ENCODE results near the gene PIP4K2C. TPM values are rescaled to one million over a fixed set of nuclear protein-coding genes. Genes with fewer than 3 reads are reported as not detected.

PIP4K2C gene
- total RNA-seq, 1 experiment from 2014 or later: 37.1 TPM

DNA sequence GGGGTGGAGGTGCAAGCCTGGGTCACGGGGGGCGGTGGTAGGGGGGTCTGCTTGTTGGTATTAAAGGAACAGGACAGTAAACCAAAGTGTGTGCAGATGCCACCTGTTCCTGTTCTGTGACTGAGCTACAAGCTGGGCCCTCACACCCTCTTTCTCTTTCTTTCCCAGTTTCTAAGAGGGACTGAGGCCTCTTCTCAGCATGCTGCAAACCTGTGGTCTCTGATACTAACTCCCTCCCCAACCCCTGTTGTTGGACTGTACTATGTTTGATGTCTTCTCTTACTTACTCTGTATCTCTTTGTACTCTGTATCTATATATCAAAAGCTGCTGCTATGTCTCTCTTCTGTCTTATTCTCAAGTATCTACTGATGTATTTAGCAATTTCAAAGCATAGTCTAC lies 6.9 kb upstream of the PIP4K2C start:
- Mint-ChIP-seq H3K9me3 (no peaks in the 10 kb centered on the region), H3K4me1 (peaks cover 0 to 2% of the 10 kb centered on the region in 2 experiments; a peak in 1 of 4 replicates), H3K27me3 (ENCODE audit: low read depth) (no peaks in the 10 kb centered on the region), H3K27ac (no peak overlapping the region), H3K4me3 (peak overlapping the region in 1 of 2 experiments; percentile 1; a peak in 1 of 5 replicates), H3K36me3 (ENCODE audit: insufficient read depth in 1 of 3, low read depth in 3 of 3) (peaks cover 16 to 45% (median 34%) of the 10 kb centered on the region in 3 experiments)
- no peak overlapping the region for H3K18ac ChIP-seq (ENCODE audit: insufficient read length, low read depth, low read length)
- H3K4me2 ChIP-seq (ENCODE audit: insufficient read depth, insufficient read length, low read length): no peak overlapping the region
- no peaks in the 10 kb centered on the region for H3K27me3 ChIP-seq (ENCODE audit: insufficient read depth, low read length)
- no peak for DNase-seq
- no peak overlapping the region for H3T11ph ChIP-seq (ENCODE audit: low read length)
- TF ChIP-seq CTCF (conservative IDR thresholded peaks at IDR 0.05): no peak
- no peak overlapping the region for H3K4ac ChIP-seq (ENCODE audit: low read depth, low read length)
- H3K14ac ChIP-seq (ENCODE audit: insufficient read depth, low read length): no peak overlapping the region
- no peak overlapping the region for H3K27ac ChIP-seq (ENCODE audit: insufficient read length, low read depth, low read length)
- no peak overlapping the region for H4K8ac ChIP-seq (replicated peaks; ENCODE audit: insufficient read length, low read depth, low read length)
- no peak overlapping the region for H2BK20ac ChIP-seq (ENCODE audit: low read depth, low read length, poor library complexity, severe bottlenecking)
- no peak overlapping the region for H2BK120ac ChIP-seq (ENCODE audit: low read depth, low read length, poor library complexity, severe bottlenecking)
- H2BK15ac ChIP-seq (ENCODE audit: low read depth, low read length): no peak overlapping the region
- no peaks in the 10 kb centered on the region for H3K79me1 ChIP-seq (ENCODE audit: insufficient read depth, low read depth, low read length, poor library complexity, severe bottlenecking)
- no peak overlapping the region for H2BK12ac ChIP-seq (ENCODE audit: insufficient read length, low read depth, low read length)
- no CpG with 5 or more reads among the region's 2 CpGs for WGBS (ENCODE audit: extremely low coverage, insufficient read length, low lambda C conversion rate)
- H2AFZ ChIP-seq (ENCODE audit: low read length): no peak overlapping the region
- no peak overlapping the region for H2BK5ac ChIP-seq (ENCODE audit: insufficient read length, low read length)
- H4K20me1 ChIP-seq (ENCODE audit: control insufficient read depth, insufficient read depth, insufficient read length): no peaks in the 10 kb centered on the region
- H4K91ac ChIP-seq (ENCODE audit: insufficient read length, low read depth, low read length): no peak overlapping the region
- no peak overlapping the region for H3K56ac ChIP-seq (ENCODE audit: insufficient read length, low read depth, low read length)
- H4K5ac ChIP-seq (ENCODE audit: insufficient read length, low read depth, low read length): no peak overlapping the region
- no peaks in the 10 kb centered on the region for H3K23me2 ChIP-seq (ENCODE audit: insufficient read length, low read depth, low read length, poor library complexity, severe bottlenecking)
- H3K79me2 ChIP-seq (ENCODE audit: insufficient read depth, low read length): no peaks in the 10 kb centered on the region
- no peak overlapping the region for H3K9ac ChIP-seq (ENCODE audit: extremely low read depth, insufficient read length, low read length)
- no peaks in the 10 kb centered on the region for H3K9me3 ChIP-seq (ENCODE audit: control insufficient read depth, low read depth, low read length)
- H3K4me1 ChIP-seq (ENCODE audit: insufficient read depth, low read length): no peaks in the 10 kb centered on the region
- H3K23ac ChIP-seq (ENCODE audit: insufficient read length, low read depth, low read length): no peak overlapping the region
- H2AK5ac ChIP-seq (ENCODE audit: insufficient read length, low read length): no peak overlapping the region

Measured in H9 (cell line).